ENCODE data around the gene NEURL2.

The NEURL2 gene

GRCh38 chr20:45872626-45873025 is 18.4 kb downstream of the NEURL2 start:
- no peak for DNase-seq (ENCODE audit: low read depth, low spot score)
- WGBS (ENCODE audit: insufficient coverage, insufficient read length): no CpG with 5 or more reads among the region's 4 CpGs
- Histone ChIP-seq H3K9me3 (ENCODE audit: control insufficient read depth, insufficient read depth, low read length) (no peaks in the 10 kb centered on the region), H3K4me1 (ENCODE audit: control insufficient read depth, insufficient read depth, low read length) (no peaks in the 10 kb centered on the region), H3K4me3 (ENCODE audit: low read length) (no peak overlapping the region), H3K27ac (ENCODE audit: low read length) (no peak overlapping the region), H3K27me3 (ENCODE audit: control insufficient read depth, insufficient read depth, low read length) (no peaks in the 10 kb centered on the region), H3K36me3 (ENCODE audit: control insufficient read depth, insufficient read depth, low read length) (no peaks in the 10 kb centered on the region)

- no peaks in the 10 kb centered on the region for H3K27me3 ChIP-seq (ENCODE audit: control insufficient read depth, insufficient read depth, low read length)
- H3K4me3 ChIP-seq (ENCODE audit: low read length): no peak overlapping the region
- H3K4me1 ChIP-seq (ENCODE audit: control insufficient read depth, insufficient read depth, low read length): no peaks in the 10 kb centered on the region
- H3K36me3 ChIP-seq (ENCODE audit: control insufficient read depth, insufficient read depth, low read length): no peaks in the 10 kb centered on the region
- no peaks in the 10 kb centered on the region for H3K9me3 ChIP-seq (ENCODE audit: control insufficient read depth, insufficient read depth, low read length)
- no peak for DNase-seq (ENCODE audit: low read depth, low spot score)
- H3K27ac ChIP-seq (ENCODE audit: low read length): no peak overlapping the region
Measured at GRCh38 chr20:45867819-45868176, 23.2 kb downstream of the NEURL2 start.

GRCh38 chr20:45867136-45867818 is 23.7 kb downstream of the NEURL2 start:
- DNase-seq (ENCODE audit: low read depth, low spot score): no peak
- Histone ChIP-seq H3K9me3 (ENCODE audit: control insufficient read depth, insufficient read depth, low read length) (no peaks in the 10 kb centered on the region), H3K36me3 (ENCODE audit: control insufficient read depth, insufficient read depth, low read length) (no peaks in the 10 kb centered on the region), H3K27me3 (ENCODE audit: control insufficient read depth, insufficient read depth, low read length) (no peaks in the 10 kb centered on the region), H3K4me3 (ENCODE audit: low read length) (no peak overlapping the region), H3K27ac (ENCODE audit: low read length) (no peak overlapping the region), H3K4me1 (ENCODE audit: control insufficient read depth, insufficient read depth, low read length) (no peaks in the 10 kb centered on the region)
- no CpG with 5 or more reads among the region's 6 CpGs for WGBS (ENCODE audit: insufficient coverage, insufficient read length)

GRCh38 chr20:45866454-45866853 is 24.6 kb downstream of the NEURL2 start:
- Histone ChIP-seq H3K27me3 (ENCODE audit: control insufficient read depth, insufficient read depth, low read length) (no peaks in the 10 kb centered on the region), H3K4me3 (ENCODE audit: low read length) (no peak overlapping the region), H3K27ac (ENCODE audit: low read length) (no peak overlapping the region), H3K36me3 (ENCODE audit: control insufficient read depth, insufficient read depth, low read length) (no peaks in the 10 kb centered on the region), H3K4me1 (ENCODE audit: control insufficient read depth, insufficient read depth, low read length) (no peaks in the 10 kb centered on the region), H3K9me3 (ENCODE audit: control insufficient read depth, insufficient read depth, low read length) (no peaks in the 10 kb centered on the region)
- DNase-seq (ENCODE audit: low read depth, low spot score): no peak
- no CpG with 5 or more reads among the region's 5 CpGs for WGBS (ENCODE audit: insufficient coverage, insufficient read length)

- Histone ChIP-seq H3K9me3 (ENCODE audit: control insufficient read depth, insufficient read depth, low read length) (no peaks in the 10 kb centered on the region), H3K27ac (ENCODE audit: low read length) (no peak overlapping the region), H3K36me3 (ENCODE audit: control insufficient read depth, insufficient read depth, low read length) (no peaks in the 10 kb centered on the region), H3K27me3 (ENCODE audit: control insufficient read depth, insufficient read depth, low read length) (no peaks in the 10 kb centered on the region), H3K4me1 (ENCODE audit: control insufficient read depth, insufficient read depth, low read length) (no peaks in the 10 kb centered on the region), H3K4me3 (ENCODE audit: low read length) (no peak overlapping the region)
- no peak for DNase-seq (ENCODE audit: low read depth, low spot score)
- WGBS (ENCODE audit: insufficient coverage, insufficient read length): no CpG with 5 or more reads among the region's 7 CpGs
Measured at GRCh38 chr20:45863543-45864470, 27.2 kb downstream of the NEURL2 start.

GRCh38 chr20:45861221-45862075 is 29.6 kb downstream of the NEURL2 start:
- Histone ChIP-seq H3K9me3 (ENCODE audit: control insufficient read depth, insufficient read depth, low read length) (no peaks in the 10 kb centered on the region), H3K27me3 (ENCODE audit: control insufficient read depth, insufficient read depth, low read length) (no peaks in the 10 kb centered on the region), H3K4me1 (ENCODE audit: control insufficient read depth, insufficient read depth, low read length) (peaks cover 1% of the 10 kb centered on the region; the same call in 1 of the 2 replicates), H3K36me3 (ENCODE audit: control insufficient read depth, insufficient read depth, low read length) (no peaks in the 10 kb centered on the region), H3K4me3 (ENCODE audit: low read length) (no peak overlapping the region), H3K27ac (ENCODE audit: low read length) (no peak overlapping the region)
- DNase-seq (ENCODE audit: low read depth, low spot score): no peak
- WGBS (ENCODE audit: insufficient coverage, insufficient read length): no CpG with 5 or more reads among the region's 7 CpGs

- H3K27me3 ChIP-seq (ENCODE audit: control insufficient read depth, insufficient read depth, low read length): no peaks in the 10 kb centered on the region
- no peak for DNase-seq (ENCODE audit: low read depth, low spot score)
- no peaks in the 10 kb centered on the region for H3K9me3 ChIP-seq (ENCODE audit: control insufficient read depth, insufficient read depth, low read length)
- no peak overlapping the region for H3K4me3 ChIP-seq (ENCODE audit: low read length)
- H3K4me1 ChIP-seq (ENCODE audit: control insufficient read depth, insufficient read depth, low read length): peaks cover 1% of the 10 kb centered on the region; the same call in 1 of the 2 replicates
- H3K36me3 ChIP-seq (ENCODE audit: control insufficient read depth, insufficient read depth, low read length): no peaks in the 10 kb centered on the region
- WGBS (ENCODE audit: insufficient coverage, insufficient read length): no CpG with 5 or more reads among the region's 7 CpGs
- no peak overlapping the region for H3K27ac ChIP-seq (ENCODE audit: low read length)
Measured at GRCh38 chr20:45860560-45861220, 30.3 kb downstream of the NEURL2 start.

- no peak for DNase-seq (ENCODE audit: low read depth, low spot score)
- Histone ChIP-seq H3K4me1 (ENCODE audit: control insufficient read depth, insufficient read depth, low read length) (peaks cover 3% of the 10 kb centered on the region; the same call in 1 of the 2 replicates), H3K36me3 (ENCODE audit: control insufficient read depth, insufficient read depth, low read length) (no peaks in the 10 kb centered on the region), H3K4me3 (ENCODE audit: low read length) (no peak overlapping the region), H3K9me3 (ENCODE audit: control insufficient read depth, insufficient read depth, low read length) (no peaks in the 10 kb centered on the region), H3K27me3 (ENCODE audit: control insufficient read depth, insufficient read depth, low read length) (no peaks in the 10 kb centered on the region), H3K27ac (ENCODE audit: low read length) (no peak overlapping the region)
- no CpG with 5 or more reads among the region's 5 CpGs for WGBS (ENCODE audit: insufficient coverage, insufficient read length)
Measured at GRCh38 chr20:45859916-45860315, 31.1 kb downstream of the NEURL2 start.

GRCh38 chr20:45857882-45858216 is 33.2 kb downstream of the NEURL2 start:
- no CpG with 5 or more reads among the region's 13 CpGs for WGBS (ENCODE audit: insufficient coverage, insufficient read length)
- Histone ChIP-seq H3K27me3 (ENCODE audit: control insufficient read depth, insufficient read depth, low read length) (no peaks in the 10 kb centered on the region), H3K9me3 (ENCODE audit: control insufficient read depth, insufficient read depth, low read length) (no peaks in the 10 kb centered on the region), H3K27ac (ENCODE audit: low read length) (no peak overlapping the region), H3K36me3 (ENCODE audit: control insufficient read depth, insufficient read depth, low read length) (no peaks in the 10 kb centered on the region), H3K4me3 (ENCODE audit: low read length) (peak overlapping the region; percentile 18; the same call in 1 of the 2 replicates), H3K4me1 (ENCODE audit: control insufficient read depth, insufficient read depth, low read length) (peaks cover 4% of the 10 kb centered on the region; the same call in 1 of the 2 replicates)
- no peak for DNase-seq (ENCODE audit: low read depth, low spot score)
